Astrocyte of the spinal cord (primary cell): ENCODE measurements around the gene ELMOD1.
A peak's percentile ranks its signal among the peaks of the same experiment; 100 is the strongest.

Source experiments
- DNase-seq: peaks from one replicate; pipeline ENCODE4 v3.0.0; 2011; ENCODE audit warnings: low read depth, low spot score
- H3K4me3 ChIP-seq: 2 replicates; pipeline ENCODE4 v1.5.1; 2011; ENCODE audit warnings: low read depth, mild to moderate bottlenecking, low read length, moderate library complexity
- CTCF ChIP-seq: IDR thresholded peaks from 2 replicates; pipeline ENCODE4 v1.5.1; 2012; ENCODE audit warnings: low read depth, mild to moderate bottlenecking, low read length, inconsistent platforms
- in situ Hi-C: cut with HindIII; loops from 2 replicates; pipeline ENCODE4 v1.10.0; 2017; ENCODE audit warnings: low sequenced_read_pairs

ELMOD1 gene

GRCh38 chr11:107625685-107625989 lies 34.7 kb downstream of the ELMOD1 start:
- no peak for TF ChIP-seq CTCF
- in situ Hi-C loops = no loop called here
- H3K4me3 ChIP-seq = no peak overlapping the region
- DNase-seq = no peak

GRCh38 chr11:107631043-107631442 lies 40.1 kb downstream of the ELMOD1 start:
- in situ Hi-C loops = no loop called here
- no peak for DNase-seq
- no peak for TF ChIP-seq CTCF
- no peak overlapping the region for H3K4me3 ChIP-seq

- no peak for DNase-seq
- in situ Hi-C loops = no loop called here
- no peak for TF ChIP-seq CTCF
- no peak overlapping the region for H3K4me3 ChIP-seq
Measured at GRCh38 chr11:107631931-107632330, 41.0 kb downstream of the ELMOD1 start.

- TF ChIP-seq CTCF = no peak
- no peak for DNase-seq
- in situ Hi-C loops = no loop called here
Measured at GRCh38 chr11:107646783-107647182, 55.8 kb downstream of the ELMOD1 start.

GRCh38 chr11:107648242-107648641 lies 57.3 kb downstream of the ELMOD1 start:
- H3K4me3 ChIP-seq = no peak overlapping the region
- no peak for TF ChIP-seq CTCF
- in situ Hi-C loops = no loop called here
- DNase-seq = no peak

More at GRCh38 chr11:107646783-107647182, 55.8 kb downstream of the ELMOD1 start:
- H3K4me3 ChIP-seq = no peak overlapping the region

- no peak for DNase-seq
- no peak overlapping the region for H3K4me3 ChIP-seq
- in situ Hi-C loops = no loop called here
- TF ChIP-seq CTCF = peak; percentile 3
Measured at GRCh38 chr11:107651672-107652071, 60.7 kb downstream of the ELMOD1 start.

GRCh38 chr11:107653076-107653475 lies 62.1 kb downstream of the ELMOD1 start:
- in situ Hi-C loops = no loop called here
- TF ChIP-seq CTCF = no peak
- DNase-seq = no peak
- H3K4me3 ChIP-seq = no peak overlapping the region
